C4-2B (cell line): ENCODE measurements around the gene RSBN1.

Source experiments
- ZFX ChIP-seq: fragments of 450-650 bp; IDR thresholded peaks from 2 replicates; pipeline ENCODE4 v1.6.1; 2017
- TF ChIP-seq, protein P1 (sequence below): fragments of 450-650 bp; conservative IDR thresholded peaks from 2 replicates; pipeline ENCODE4 v1.5.1; 2017; ENCODE audit warnings: mild to moderate bottlenecking

- TF ChIP-seq, protein P1, sequence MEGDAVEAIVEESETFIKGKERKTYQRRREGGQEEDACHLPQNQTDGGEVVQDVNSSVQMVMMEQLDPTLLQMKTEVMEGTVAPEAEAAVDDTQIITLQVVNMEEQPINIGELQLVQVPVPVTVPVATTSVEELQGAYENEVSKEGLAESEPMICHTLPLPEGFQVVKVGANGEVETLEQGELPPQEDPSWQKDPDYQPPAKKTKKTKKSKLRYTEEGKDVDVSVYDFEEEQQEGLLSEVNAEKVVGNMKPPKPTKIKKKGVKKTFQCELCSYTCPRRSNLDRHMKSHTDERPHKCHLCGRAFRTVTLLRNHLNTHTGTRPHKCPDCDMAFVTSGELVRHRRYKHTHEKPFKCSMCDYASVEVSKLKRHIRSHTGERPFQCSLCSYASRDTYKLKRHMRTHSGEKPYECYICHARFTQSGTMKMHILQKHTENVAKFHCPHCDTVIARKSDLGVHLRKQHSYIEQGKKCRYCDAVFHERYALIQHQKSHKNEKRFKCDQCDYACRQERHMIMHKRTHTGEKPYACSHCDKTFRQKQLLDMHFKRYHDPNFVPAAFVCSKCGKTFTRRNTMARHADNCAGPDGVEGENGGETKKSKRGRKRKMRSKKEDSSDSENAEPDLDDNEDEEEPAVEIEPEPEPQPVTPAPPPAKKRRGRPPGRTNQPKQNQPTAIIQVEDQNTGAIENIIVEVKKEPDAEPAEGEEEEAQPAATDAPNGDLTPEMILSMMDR, result no peak
- no peak for TF ChIP-seq ZFX
Observed at GRCh38 chr1:113858982-113859381, 46.7 kb upstream of the RSBN1 start.
